Erythroblast (primary cell): ENCODE measurements around the gene ZYG11B.

Experiments used
- GATA1 ChIP-seq: IDR thresholded peaks from 2 replicates; pipeline ENCODE4 v1.6.1; 2011; ENCODE audit warnings: low read depth, mild to moderate bottlenecking, control low read depth, low read length, moderate library complexity
- POLR2A ChIP-seq: IDR thresholded peaks from 2 replicates; pipeline ENCODE4 v1.6.1; 2011; ENCODE audit warnings: mild to moderate bottlenecking, low read length

GRCh38 chr1:52857443-52857842 is 131.2 kb downstream of the ZYG11B start:
- TF ChIP-seq POLR2A (no peak), GATA1 (no peak)
